Upper lobe of left lung (tissue), 6 donors: ENCODE data around the gene OPCML. TPM values are rescaled to one million over a fixed set of nuclear protein-coding genes. Genes with fewer than 3 reads are reported as not detected.
A peak's percentile ranks its signal among the peaks of the same experiment; 100 is the strongest.

Experiments used
- ATAC-seq, 2 donors: fragments of 200-7000 bp; cut with Tn5 transposase; one replicate each; pipeline ENCODE4 v1.9.1; 2022; ENCODE audit warnings: mild to moderate bottlenecking in 2 of 2, moderate library complexity in 2 of 2; ENCODE audit not compliant: low FRiP score in 2 of 2
- DNase-seq, 2 donors: peaks; one replicate each; pipeline ENCODE4 v3.0.0-alpha.2; 2019 to 2020
- H3K27ac ChIP-seq, 4 donors: fragments of 200-600 bp; sonication (generic); one replicate each; pipeline ENCODE4 v1.5.1; 2016 to 2019
- H3K27me3 ChIP-seq, 4 donors: fragments of 200-600 bp; sonication (generic); one replicate each; pipeline ENCODE4 v1.5.1; 2017 to 2019
- H3K36me3 ChIP-seq, 4 donors: fragments of 200-600 bp; sonication (generic); one replicate each; pipeline ENCODE4 v1.5.1; 2016 to 2019
- H3K4me1 ChIP-seq, 4 donors: fragments of 200-600 bp; sonication (generic); one replicate each; pipeline ENCODE4 v1.5.1; 2018 to 2019
- H3K4me3 ChIP-seq, 4 donors: fragments of 200-600 bp; sonication (generic); one replicate each; pipeline ENCODE4 v1.5.1; 2017 to 2019; ENCODE audit warnings: mild to moderate bottlenecking in 2 of 4, moderate library complexity in 1 of 4
- H3K9me3 ChIP-seq, 4 donors: fragments of 200-600 bp; sonication (generic); one replicate each; pipeline ENCODE4 v1.5.1; 2018 to 2019
- EP300 ChIP-seq, 4 donors: sonication (generic); formaldehyde crosslinking; IDR thresholded peaks; one replicate each; pipeline ENCODE4 v1.5.1; 2017; ENCODE audit warnings: antibody characterized with exemption in 4 of 4, control low read depth in 2 of 4
- POLR2A ChIP-seq, 4 donors: fragments of 450-650 bp; IDR thresholded peaks; one replicate each; pipeline ENCODE4 v1.5.1; 2016 to 2017; ENCODE audit warnings: antibody characterized with exemption in 4 of 4, mild to moderate bottlenecking in 2 of 4
- POLR2AphosphoS5 ChIP-seq, 2 donors: sonication (generic); formaldehyde crosslinking; IDR thresholded peaks; one replicate each; pipeline ENCODE4 v1.5.1; 2017; ENCODE audit warnings: antibody characterized with exemption in 2 of 2
- WGBS, 2 donors: methylation state at CpG; one replicate each; pipeline ENCODE4 v1.1.5; 2017 to 2018; 5-methylcytosine and 5-hydroxymethylcytosine counted together
- total RNA-seq, 6 donors: library from RNA; depleted of rRNA in 4 of 6; stranded (reverse); fragments of >200 nt in 4 of 6; gene quantifications; one replicate each; pipeline versions ENCODE4 v1.1.0 to v1.2.1, GENCODE V29; 2016 to 2021
- TF ChIP-seq, protein P1 (sequence below), 6 experiments: fragments of 450-650 bp in 4 of 6; fragments of 200-600 bp in 2 of 6; sonication (generic) in 2 of 6; IDR thresholded peaks; one replicate each; pipeline ENCODE4 v1.5.1; 2016 to 2019; ENCODE audit warnings: antibody characterized with exemption in 6 of 6
- donor health status: DM: no; HTN: no; CAD: no; lungs with moderate emphysema.
- donor health status: DM: no; HTN: yes; CAD: no; lungs with severe emphysema.

OPCML gene
- total RNA-seq, 6 donors from 2014 or later = 0.10 TPM; not detected in 5

DNA sequence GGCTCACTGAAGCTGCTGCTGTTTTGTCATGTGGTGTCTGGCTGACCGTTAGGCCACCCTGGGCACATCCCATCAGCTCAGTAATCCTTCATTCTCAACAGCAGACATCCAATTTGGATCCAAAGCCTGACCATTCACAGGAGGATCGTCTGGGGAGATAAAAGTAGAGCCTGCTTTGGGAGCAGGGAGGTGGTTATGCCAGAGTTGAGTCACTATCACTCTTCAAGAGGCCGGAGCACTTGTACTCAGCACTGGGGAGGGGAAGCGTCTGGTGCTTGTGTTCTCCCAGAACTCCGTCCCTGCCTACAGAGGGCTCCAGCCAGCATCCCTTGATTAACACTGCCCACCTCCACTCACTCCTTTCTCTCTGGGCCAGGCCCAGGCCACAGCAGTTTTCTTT, 382.6 kb downstream of the OPCML start:
- peak in 1 of 2 donors; percentile 20 for ATAC-seq

DNA sequence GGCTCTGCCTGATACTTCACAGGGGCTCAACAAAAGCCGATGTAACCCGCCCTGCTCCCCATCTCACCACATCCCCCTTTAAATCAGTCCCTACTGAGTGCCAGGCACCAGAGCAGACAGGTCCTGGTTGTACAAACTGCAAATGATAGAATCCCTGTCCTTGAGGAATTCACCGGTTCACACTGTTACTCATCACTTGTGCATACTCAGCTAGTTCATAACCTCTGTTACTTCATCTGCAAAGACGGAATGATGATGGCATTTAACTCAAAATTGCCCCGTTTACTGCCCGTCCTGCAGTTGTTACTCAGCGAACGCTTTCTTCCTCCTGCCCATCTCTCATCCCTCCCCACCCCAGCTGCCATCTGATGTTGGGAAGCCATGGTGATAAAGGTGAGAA, 384.7 kb downstream of the OPCML start:
- H3K4me3 ChIP-seq = no peak overlapping the region
- DNase-seq (no peak), ATAC-seq (no peak)
- no peaks in the 10 kb centered on the region for H3K9me3 ChIP-seq
- WGBS, 2 donors = 92 to 97% methylated on average over 8 of the region's 8 CpGs
- no peaks in the 10 kb centered on the region for H3K4me1 ChIP-seq
- H3K27me3 ChIP-seq = no peaks in the 10 kb centered on the region
- no peaks in the 10 kb centered on the region for H3K36me3 ChIP-seq
- no peak for TF ChIP-seq EP300 (IDR thresholded peaks at IDR 0.05)
- no peak for TF ChIP-seq POLR2A (IDR thresholded peaks at IDR 0.05)
- TF ChIP-seq POLR2AphosphoS5 (IDR thresholded peaks at IDR 0.05) = no peak
- TF ChIP-seq, protein P1, sequence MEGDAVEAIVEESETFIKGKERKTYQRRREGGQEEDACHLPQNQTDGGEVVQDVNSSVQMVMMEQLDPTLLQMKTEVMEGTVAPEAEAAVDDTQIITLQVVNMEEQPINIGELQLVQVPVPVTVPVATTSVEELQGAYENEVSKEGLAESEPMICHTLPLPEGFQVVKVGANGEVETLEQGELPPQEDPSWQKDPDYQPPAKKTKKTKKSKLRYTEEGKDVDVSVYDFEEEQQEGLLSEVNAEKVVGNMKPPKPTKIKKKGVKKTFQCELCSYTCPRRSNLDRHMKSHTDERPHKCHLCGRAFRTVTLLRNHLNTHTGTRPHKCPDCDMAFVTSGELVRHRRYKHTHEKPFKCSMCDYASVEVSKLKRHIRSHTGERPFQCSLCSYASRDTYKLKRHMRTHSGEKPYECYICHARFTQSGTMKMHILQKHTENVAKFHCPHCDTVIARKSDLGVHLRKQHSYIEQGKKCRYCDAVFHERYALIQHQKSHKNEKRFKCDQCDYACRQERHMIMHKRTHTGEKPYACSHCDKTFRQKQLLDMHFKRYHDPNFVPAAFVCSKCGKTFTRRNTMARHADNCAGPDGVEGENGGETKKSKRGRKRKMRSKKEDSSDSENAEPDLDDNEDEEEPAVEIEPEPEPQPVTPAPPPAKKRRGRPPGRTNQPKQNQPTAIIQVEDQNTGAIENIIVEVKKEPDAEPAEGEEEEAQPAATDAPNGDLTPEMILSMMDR (IDR thresholded peaks at IDR 0.05) = no peak
- no peak overlapping the region for H3K27ac ChIP-seq

More for the DNA sequence above, 382.6 kb downstream of the OPCML start:
- Histone ChIP-seq H3K27ac (no peak overlapping the region), H3K27me3 (no peaks in the 10 kb centered on the region), H3K4me1 (no peaks in the 10 kb centered on the region), H3K4me3 (no peak overlapping the region), H3K36me3 (no peaks in the 10 kb centered on the region), H3K9me3 (no peaks in the 10 kb centered on the region)
- DNase-seq = no peak
- TF ChIP-seq POLR2AphosphoS5 (IDR thresholded peaks at IDR 0.05) (no peak), POLR2A (IDR thresholded peaks at IDR 0.05) (no peak)
- TF ChIP-seq, protein P1 (IDR thresholded peaks at IDR 0.05) = no peak
- 53 to 60% methylated on average over 5 of the region's 5 CpGs for WGBS, 2 donors

DNA sequence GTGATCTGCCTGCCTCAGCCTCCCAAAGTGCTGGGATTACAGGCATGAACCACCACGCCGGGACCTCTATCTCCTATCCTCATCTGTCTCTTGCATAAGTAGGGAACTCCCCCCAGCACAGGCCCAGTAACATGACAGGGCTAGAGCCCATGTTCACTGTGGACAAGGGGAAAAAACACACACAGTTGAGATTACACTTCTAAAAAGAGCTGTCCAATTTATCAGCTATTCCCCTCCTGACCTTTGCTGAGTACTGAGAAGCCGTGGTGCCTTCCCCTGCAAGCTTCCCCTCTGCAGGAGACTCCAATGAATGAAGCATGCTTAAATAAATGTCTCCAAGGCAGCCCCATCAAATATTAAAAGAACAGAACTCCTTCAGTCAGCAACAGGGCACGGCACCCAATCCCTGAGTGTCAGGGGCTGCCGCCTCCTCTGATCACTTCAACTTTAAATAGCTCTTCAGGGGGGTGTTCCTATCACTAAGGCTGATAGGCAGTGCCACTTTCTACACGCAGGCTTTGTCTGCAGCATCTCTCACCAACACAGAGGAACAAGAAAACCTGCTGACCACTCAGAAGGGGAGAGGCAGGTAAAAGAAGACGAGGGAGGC, 385.5 kb downstream of the OPCML start:
- TF ChIP-seq, protein P1 (IDR thresholded peaks at IDR 0.05) = no peak
- TF ChIP-seq EP300 (IDR thresholded peaks at IDR 0.05) (no peak), POLR2A (IDR thresholded peaks at IDR 0.05) (no peak), POLR2AphosphoS5 (IDR thresholded peaks at IDR 0.05) (no peak)
- H3K27me3 ChIP-seq = no peaks in the 10 kb centered on the region
- 65 to 69% methylated on average over 7 of the region's 7 CpGs for WGBS, 2 donors
- no peaks in the 10 kb centered on the region for H3K36me3 ChIP-seq
- ATAC-seq (no peak), DNase-seq (no peak)
- no peaks in the 10 kb centered on the region for H3K9me3 ChIP-seq
- H3K4me1 ChIP-seq = no peaks in the 10 kb centered on the region
- H3K27ac ChIP-seq = no peak overlapping the region
- no peak overlapping the region for H3K4me3 ChIP-seq

DNA sequence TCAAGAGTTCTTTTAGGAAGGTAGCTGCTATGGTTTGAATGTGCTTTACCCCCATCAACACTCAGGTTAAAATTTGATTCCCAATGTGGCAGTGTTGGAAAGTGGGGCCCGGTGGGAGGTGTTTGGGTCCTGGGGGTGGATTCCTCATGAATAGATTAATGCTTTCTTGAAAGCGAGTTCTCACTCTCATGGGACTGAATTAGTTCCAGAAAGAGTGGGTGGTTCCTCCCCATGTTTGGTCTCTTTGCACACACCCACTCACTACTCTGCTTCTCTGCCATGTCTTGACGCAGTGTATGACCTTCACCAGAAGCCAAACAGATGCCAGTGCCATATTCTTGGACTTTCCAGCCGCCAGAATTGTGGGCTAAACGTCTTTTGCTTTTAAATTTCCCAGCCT, 394.4 kb downstream of the OPCML start:
- ATAC-seq (no peak), DNase-seq (no peak)
- no peaks in the 10 kb centered on the region for H3K27me3 ChIP-seq
- 70 to 78% methylated on average over 5 of the region's 5 CpGs for WGBS, 2 donors
- peaks cover 0 to 10% (median 5%) of the 10 kb centered on the region in 4 donors for H3K4me1 ChIP-seq
- H3K4me3 ChIP-seq = no peak overlapping the region
- no peak overlapping the region for H3K27ac ChIP-seq
- TF ChIP-seq, protein P1 (IDR thresholded peaks at IDR 0.05) = no peak
- no peak for TF ChIP-seq EP300 (IDR thresholded peaks at IDR 0.05)
- no peak for TF ChIP-seq POLR2A (IDR thresholded peaks at IDR 0.05)
- TF ChIP-seq POLR2AphosphoS5 (IDR thresholded peaks at IDR 0.05) = no peak
- no peaks in the 10 kb centered on the region for H3K9me3 ChIP-seq
- no peaks in the 10 kb centered on the region for H3K36me3 ChIP-seq

DNA sequence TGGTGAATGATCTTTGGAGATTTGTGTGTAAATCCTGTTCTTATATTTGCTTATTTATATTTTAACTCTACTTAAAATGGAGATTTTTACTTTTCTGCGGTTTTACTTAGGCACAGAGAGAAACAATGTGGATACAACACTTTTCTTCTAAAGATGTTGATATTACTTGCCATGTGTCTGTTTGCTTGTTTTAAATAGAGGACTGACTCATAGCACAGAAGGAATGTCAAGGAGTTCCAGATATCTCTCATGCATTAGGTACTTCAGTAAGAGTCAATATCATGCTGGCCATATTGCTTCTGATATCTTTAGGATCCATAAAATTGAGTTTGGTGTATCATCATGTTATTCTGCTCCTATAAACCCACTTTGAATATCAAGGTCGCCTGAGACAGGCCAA, 395.0 kb downstream of the OPCML start:
- no peak for TF ChIP-seq EP300 (IDR thresholded peaks at IDR 0.05)
- no peak for TF ChIP-seq POLR2AphosphoS5 (IDR thresholded peaks at IDR 0.05)
- no peak for TF ChIP-seq POLR2A (IDR thresholded peaks at IDR 0.05)
- TF ChIP-seq, protein P1 (IDR thresholded peaks at IDR 0.05) = no peak
- H3K27me3 ChIP-seq = no peaks in the 10 kb centered on the region
- whole genome bisulfite sequencing, 2 donors = 62% methylated on average over 2 of the region's 2 CpGs
- H3K4me1 ChIP-seq = peaks cover 0 to 10% (median 5%) of the 10 kb centered on the region in 4 donors
- DNase-seq (no peak), ATAC-seq (no peak)
- H3K4me3 ChIP-seq = no peak overlapping the region
- no peak overlapping the region for H3K27ac ChIP-seq
- no peaks in the 10 kb centered on the region for H3K36me3 ChIP-seq
- no peaks in the 10 kb centered on the region for H3K9me3 ChIP-seq
